GDM1 (cell line): ENCODE results near the gene ARRB1.
"Not testable (repeated sequence)": the region's sequence is repeated elsewhere in the genome, so short reads cannot be mapped to it uniquely, and the experiment has no call there.

ENCODE experiments used
- DNase-seq: peaks from one replicate; lab custom pipeline; 2025; lab: John Stamatoyannopoulos, UW

The ARRB1 gene

DNA sequence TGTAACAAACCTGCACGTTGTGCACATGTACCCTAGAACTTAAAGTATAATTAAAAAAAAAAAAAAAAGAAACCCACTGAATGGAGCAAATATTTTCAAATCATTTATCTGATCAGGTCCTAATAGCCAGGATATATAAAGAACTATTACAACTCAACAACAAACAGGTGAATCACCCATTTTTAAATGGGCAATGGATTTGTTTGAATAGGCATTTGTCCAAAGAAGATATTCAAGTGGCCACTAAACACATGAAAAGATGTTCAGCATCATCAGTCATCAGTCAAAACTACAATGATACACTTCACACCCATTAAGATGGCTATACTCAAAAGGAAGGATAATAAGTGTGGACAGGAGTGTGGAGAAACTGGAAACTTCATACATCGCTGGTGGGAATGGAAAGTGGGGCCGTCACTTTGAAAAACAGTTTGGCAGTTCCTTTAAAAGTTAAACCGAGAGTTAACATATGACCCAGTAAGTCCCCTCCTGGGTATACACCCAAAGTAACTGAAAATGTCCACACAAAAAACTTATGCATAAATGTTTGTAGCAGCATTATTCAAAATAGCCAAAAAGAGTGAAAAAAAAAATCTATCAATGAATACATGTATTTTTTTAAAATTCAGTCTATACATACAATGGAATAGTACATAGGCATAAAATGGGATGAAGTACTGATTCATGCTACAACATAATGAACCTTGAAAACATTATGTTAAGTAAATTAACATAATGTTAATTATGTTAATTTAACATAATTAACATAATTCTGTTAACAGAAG is 53.1 kb downstream of the ARRB1 start:
- DNase-seq = no peak

DNA sequence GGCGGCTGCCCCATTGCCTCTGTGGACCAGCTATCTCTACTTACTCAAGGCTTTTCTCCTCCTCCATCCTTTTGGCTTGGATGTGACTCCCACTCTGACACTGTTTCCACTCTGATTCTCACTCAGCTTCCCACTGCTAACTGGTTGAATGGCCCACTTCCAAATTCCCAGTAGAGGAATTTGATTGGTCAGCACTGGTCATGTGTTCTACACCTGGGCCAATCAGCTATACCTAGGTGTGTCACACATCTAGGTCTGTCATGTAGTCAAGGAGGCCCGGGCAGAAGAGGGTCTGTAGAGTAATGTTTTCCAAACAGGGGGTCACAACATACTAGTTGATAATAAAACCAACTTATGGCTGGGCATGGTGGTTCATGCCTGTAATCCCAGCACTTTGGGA is 57.6 kb downstream of the ARRB1 start:
- DNase-seq = no peak

DNA sequence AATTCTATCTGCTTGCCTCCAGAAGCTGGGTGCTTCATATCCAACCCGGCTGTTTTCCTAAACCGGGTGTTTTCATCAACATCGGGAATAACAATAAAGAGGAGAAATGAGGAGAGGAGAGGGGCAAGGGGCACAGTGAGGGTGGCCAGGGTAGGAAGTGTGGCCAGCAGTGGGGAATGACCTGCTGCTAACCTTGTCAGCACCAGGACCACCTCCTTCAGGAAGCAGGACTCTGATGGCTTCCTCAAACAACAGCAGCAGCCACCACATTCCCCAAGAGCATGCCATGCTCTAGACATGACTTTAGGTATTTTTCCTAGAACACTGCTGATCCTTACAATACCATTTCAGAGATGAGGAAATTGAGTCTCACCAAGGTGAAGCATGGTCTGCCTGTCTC is 58.5 kb downstream of the ARRB1 start:
- DNase-seq = no peak

DNA sequence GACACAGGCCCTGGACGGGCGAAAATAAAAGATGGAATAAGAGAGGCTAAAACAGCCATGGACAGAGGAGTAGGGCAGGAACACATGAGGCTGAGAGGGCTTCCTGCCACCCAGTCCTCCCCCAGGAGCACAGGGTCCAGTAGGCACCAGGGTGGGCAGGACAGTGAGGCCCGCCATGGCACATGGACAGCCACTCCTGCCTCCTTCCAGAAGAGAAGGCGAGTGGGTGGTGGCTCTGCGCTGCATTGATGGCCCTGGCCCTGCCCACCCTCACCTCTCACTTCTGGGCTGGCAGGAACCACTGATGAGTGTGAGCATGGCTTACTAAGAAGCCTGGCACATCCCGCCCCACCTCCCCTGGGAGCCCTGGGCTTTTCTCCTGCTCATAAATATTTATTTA is 59.7 kb downstream of the ARRB1 start:
- no peak for DNase-seq

DNA sequence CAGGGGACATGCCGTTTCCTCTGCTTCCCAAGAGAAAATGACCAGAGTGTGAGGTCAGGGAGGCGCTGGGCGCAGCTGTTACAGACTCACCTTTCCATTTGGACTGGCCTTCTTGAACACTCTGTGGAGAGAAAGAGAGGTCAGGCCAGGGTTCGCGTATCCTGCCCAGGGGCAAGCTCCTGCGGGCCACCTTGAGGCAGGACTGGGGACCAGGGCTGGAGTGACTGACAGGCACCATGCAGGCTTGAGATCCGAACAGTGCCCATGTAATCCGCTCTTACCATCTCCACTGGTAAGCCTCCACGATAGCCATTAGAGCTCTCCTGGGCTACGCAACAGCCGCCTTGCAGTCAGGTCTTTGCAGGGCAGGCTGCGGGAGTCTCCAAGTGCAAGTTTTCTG is 61.5 kb downstream of the ARRB1 start:
- DNase-seq = no peak

DNA sequence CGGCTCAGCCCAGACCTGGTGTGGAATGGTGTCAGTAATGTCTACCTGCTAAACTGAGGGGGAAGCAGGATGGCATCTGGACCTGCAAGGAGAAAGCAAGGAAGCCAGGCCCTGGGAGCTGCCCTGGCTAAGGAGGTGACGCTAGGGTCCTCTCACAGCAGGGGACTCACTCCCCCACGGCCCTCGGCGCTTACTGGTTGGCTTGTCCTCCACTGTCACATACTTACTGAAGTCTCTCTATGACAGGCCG is 62.0 kb downstream of the ARRB1 start:
- DNase-seq = no peak

DNA sequence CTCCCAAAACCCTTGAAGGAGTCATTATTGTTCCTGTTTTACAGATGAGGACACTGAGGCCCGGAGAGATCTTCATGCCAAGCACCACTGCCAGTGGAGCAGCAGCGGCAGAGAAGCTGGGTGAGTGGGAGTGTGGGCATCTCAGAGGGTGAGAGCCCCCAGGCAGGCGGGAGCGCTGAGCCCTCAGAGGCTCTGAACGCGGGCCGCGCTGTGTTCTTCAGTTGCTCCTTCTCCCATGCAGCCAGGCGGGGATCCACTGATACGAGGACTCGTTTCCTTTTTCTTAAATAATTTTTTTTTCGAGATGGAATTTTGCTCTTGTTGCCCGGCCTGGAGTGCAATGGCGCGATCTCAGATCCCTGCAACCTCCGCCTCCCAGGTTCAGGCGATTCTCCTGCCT is 63.9 kb downstream of the ARRB1 start:
- no peak for DNase-seq

DNA sequence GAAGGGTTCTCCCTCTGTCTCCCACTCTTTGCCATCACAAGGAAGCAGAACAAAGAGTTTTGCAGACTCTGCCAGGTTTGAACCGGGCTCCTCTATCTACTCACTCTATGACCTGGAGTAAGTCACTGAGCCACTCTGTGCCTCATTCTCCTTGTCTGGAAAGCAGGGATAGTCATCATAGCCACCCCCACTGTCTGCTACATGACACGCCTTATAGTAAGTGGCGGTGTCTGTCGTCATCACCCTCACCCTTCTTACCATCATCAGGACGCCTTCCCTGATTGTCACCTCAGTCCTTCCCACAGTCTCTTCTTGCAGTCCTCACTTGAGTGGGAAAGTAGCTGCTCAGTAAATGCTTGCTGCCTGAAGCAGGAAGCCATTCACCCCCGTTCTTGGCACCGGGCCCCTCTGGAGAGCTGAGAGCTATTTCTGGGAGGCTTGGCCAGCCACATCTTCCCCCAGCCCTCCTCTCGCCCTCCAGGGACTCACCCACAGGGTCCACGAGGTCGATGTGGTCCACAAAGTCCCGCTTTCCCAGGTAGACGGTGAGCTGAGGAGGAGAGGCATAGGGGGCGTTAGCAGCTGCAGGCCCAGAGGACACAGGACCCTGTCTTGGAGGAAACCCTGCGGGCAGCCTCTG is 64.5 kb downstream of the ARRB1 start:
- DNase-seq = no peak

DNA sequence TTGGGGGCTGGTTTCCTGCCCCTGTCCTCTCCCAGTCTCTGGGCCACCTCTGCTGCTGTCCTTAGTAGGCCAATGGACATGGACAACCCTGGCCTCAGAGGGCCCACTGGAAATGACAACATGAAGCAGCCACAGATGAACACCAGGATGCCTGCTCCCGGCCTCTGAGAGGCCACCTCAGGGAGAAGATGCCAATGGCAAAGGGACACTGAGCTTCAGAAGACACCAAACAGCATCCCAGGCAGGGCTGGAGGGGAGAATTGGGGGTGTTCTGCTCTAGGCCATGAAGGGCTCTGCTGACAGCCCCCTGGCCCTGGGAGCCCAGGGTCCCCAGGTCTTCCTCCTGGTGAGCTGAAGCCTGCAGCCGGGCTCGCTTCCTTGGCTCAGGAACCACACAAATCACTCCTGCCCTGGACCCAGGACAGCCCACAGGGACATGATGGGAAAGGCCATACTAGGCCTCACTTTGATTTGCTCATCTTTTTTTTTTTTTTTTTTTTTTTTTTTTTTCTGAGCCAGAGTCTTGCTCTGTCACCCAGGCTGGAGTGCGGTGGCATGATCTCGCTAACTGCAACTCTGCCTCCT is 65.6 kb downstream of the ARRB1 start:
- no peak for DNase-seq

DNA sequence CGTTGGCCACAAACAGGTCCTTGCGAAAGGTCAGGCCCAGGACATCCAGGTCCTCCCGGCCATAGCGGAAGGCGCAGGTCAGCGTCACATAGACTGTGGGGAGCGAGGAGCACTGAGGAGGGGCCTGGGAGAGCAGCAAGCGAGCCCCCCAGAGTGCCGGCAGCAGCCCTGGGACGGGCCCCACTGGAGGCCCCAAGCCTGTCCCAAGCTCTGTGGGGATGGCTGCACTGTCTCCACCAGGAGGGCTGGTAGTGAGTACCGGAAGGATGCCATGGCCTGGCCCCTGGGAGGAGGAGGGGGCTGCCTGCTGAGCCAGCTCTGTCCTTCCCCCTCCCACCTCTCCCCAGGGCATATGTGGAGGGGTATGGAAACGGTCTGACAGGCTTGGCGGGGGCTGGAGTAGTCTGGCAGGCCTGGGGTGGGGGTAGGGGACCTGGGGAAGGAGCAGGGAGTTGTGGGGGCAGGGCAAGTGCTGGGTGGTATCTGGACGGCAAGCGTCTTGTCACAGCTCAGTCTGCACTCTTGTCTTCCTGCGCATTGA is 68.0 kb downstream of the ARRB1 start:
- no peak for DNase-seq

DNA sequence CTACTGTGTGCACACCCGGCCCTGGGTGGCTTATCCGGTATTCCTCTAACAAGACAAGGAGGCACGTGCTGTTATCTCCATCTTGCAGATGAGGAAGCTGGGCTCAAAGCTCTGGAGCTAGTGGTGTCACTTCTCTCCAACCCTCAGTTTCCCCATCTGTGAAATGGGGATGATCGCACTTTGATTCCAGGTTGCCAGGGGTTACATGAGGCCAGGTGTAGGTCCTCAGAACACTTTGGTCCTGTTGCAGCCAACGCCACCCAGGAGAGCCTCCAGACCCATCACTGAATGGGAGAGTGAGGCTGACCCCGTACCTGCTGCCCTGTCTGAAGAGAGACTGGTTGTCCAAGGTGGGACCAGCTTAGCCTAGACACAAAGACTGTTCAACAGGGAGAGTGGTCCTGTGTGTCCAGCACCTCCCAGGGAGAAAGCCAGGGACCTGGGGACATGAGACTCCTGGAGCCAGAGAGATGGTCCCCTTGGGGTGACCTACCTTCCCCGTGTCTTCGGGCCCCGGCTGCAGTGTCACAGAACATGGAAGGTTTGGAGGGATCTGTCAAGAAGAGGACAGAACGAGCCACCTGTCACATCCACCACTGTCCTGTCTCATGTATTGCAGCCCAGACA is 69.9 kb downstream of the ARRB1 start:
- no peak for DNase-seq

DNA sequence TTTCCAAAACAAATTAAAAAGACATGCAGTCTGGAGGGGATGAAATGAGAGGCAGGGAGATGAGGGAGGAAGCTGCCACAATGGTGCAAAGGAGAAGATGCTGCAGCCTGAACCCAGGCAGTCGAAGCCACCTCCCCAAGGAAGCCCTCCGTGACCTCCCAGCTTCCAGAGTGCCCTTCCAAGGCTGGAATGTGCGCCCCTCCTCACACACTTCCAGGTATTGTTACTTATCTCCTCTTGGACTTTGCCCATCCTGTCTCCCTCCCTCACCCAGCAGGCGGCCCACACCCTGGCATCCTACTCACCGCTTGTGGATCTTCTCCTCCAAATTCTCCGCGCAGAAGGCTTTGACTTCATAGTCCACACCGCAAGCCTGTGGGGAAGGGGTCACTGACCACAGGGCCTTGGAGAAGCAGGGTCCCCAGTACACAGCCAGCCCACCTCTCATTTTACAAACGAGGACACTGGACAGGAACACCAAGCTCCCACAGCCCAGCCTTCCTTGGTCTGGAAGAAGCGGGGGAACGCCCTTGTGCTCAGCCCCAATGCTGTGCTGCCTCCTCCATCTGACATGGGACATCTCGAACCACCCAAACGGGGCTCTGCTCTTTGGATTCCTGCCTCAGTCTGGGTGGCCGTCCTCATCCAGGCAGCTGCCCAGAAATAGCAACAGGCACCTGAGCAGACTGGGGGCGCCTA is 70.5 kb downstream of the ARRB1 start:
- no peak for DNase-seq

DNA sequence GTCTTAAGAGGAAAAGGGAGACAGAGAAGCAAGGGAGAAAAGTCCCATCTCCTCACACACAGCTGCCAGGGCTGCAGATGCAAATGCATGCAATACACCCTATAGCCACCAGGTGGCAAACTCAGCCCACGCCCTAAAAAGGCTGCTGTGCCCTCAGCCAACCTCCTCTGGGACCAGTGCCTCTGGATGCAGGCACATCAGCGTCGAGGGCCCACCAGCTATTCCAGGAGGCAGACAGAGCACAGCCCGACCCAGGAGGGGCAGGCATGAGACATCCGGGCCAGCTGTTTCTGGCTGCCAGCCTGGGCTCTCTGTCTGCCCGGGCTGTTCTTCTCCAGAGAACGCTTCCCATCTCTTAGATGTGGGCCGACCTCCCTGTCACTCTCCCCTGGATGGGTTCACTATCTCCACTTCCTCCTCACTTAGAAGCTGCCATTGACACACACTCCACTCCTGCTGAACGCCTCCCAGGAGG is 71.2 kb downstream of the ARRB1 start:
- DNase-seq = peak; percentile 55

DNA sequence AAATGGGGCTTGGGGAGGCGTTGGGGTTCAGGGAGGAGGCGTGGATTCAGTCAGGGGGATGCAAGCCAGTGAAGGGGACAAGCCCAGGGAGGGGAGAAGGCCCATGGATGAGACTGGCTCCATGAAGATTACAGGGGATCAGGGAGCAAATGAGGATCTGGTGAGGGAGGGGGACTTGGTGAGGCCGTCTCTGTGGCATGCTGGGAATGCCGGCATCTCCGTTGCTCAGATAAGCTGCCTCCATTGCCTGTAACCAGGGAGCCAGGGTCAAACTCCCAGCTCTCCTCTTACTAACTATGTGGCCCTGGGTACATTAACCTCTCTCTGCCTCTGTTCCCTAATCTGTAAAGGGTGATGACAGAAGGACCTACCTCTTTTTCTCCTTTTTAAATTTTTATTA is 72.2 kb downstream of the ARRB1 start:
- no peak for DNase-seq

DNA sequence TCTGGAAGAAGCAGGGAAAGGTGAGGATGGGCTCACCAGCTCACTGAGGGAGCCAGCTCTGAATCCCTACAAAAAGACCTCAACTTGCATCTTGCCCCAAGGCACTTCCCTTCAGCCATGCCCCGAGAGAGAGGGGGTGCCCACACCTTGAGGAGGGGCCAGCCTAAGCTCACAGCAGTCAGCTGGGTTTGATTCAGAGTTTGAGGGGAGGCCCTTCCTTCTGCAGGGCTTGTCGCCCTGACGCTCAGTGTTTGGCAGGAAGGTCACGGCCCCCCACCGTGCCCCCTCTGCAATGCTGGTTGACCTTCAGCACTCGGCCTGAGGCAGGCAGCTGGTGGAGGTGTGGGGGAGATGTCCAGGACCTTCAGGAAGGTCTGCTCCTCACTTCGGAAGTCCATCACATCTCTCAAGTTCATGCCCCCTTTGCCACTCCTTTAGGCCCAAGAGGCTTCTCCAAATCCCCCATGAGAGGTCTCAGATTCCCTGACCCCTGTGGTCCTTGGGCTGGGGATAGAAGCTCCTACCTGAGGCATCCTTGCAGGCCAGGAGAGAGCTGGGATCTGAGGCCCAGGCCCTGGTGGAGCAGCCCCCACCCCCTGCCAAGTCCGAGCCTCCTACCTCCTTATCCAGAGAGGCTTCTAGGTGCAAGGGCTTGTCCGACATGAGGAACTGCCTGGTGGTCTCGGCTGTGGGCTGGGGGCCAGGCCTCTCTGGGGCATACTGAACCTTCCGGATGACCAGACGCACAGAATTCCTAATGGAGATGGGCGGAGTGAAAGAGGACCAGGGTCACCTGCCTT is 73.3 kb downstream of the ARRB1 start:
- no peak for DNase-seq

DNA sequence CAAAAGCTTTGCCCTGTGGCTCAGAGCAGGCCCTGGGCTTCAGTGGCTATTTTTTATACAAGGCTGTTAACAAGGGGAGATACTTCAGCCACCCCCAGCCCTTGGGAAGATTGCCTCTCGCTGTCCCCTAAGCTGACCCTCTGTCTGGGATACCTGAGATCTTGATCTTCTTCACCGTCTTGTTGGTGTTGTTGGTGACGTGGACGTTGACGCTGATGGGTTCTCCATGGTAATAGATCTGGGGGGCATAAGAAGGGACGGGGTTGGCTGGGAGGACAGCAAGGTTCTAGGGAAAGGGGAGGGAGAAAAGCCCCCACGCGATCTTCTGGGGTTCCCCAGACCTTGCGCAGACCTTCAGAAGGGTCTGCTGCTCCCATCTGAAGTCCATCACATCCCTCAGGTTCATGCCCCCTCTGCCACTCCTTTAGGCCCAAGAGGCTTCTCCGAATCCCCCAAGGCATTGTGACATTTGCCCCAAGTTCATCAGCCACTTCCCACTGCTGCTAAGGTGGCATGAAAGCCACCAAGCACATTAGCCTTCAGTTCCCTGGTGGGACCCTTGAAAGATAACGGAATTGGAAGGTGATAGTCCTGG is 74.2 kb downstream of the ARRB1 start:
- DNase-seq = no peak

DNA sequence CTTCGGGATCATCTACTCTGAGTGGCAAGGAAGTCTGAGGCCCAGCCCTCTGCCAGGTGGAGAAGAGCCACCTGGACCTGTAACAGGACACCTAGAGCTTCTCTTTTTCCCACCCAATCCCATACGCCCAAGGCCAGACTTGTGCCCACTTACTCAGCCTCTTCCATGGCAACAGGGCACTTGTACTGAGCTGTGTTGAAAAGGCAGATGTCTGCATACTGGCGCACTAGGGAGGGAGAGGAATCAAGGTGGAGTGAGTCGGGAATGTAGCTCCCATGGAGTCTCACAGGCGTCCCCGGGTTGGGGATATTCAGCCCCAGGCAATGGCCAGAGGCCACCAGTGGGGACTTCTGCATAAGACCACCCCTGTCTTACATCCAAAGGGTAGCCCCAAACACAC is 74.8 kb downstream of the ARRB1 start:
- no peak for DNase-seq

DNA sequence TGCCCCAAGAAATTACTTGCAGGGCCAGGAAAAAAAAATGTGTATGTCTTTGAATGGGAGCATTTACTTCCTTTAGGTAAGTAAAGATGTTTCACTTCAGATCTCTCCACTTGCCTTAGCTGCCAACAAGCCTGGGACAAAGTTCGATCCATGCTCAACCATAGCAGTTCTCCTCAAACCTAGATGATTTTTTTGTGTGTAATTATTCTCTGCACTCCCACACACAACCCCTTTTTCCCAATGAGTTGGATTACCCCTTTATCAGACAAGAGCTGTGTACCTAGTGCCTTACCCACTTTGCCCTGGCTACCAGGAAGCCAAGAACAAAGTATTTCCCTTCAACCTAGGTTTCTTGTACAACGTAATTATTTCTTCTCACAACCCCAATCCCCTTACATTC is 75.3 kb downstream of the ARRB1 start:
- DNase-seq = no peak

DNA sequence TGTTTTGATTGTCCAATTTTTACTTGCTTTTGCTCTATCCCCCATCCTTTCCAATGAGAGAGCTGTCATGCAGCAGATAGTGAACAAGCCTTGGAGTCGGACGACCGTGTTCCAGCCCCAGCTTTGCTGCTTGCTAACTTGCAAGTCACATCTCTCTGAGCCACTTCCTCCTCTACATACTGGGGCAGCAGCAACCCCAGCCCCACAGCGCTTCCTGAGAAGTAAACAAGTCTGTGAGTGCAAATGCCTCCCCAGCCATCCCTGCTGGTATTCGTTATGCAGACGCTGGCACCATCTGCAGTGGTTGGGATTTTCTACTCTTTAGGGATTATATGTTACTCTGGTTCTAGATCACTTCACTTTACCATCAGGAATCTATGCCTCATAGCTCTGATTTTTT is 75.9 kb downstream of the ARRB1 start:
- DNase-seq = peak; percentile 88

DNA sequence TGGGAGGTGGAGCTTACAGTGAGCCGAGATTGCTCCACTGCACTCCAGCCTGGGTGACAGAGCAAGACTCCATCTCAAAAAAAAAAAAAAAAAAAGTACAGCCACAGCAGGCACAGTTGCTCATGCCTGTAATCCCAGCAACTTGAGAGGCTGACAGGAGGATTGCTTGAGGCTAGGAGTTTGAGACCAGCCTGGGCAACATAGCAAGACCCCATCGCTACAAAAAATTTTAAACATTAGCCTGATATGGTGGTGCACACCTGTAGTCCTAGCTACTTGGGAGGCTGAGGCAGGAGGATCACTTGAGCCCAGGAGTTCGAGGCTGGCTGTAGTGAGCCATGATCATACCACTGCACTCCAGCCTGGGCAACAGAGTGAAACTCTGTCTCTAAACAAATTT is 76.7 kb downstream of the ARRB1 start:
- DNase-seq = not testable (repeated sequence)
